Natural killer cell (primary cell): ENCODE data around the gene SLC30A2. TPM values are rescaled to one million over a fixed set of nuclear protein-coding genes. Genes with fewer than 3 reads are reported as not detected.

Experiments
- ATAC-seq, 3 donors: fragments of 150-1000 bp in 2 of 3; fragments of 200-7000 bp in 1 of 3; cut with Tn5 transposase; 1 replicate in 1 of 3; 2 replicates in 2 of 3; pipeline ENCODE4 v1.10.0; 2021; ENCODE audit warnings: mild to moderate bottlenecking in 2 of 3, moderate library complexity in 2 of 3
- DNase-seq, 2 donors: peaks; one replicate each; pipeline versions ENCODE4 v3.0.0 to v3.0.0-alpha.2; 2013 to 2021; ENCODE audit warnings: mixed read lengths in 1 of 2
- H3K27ac ChIP-seq: one replicate; pipeline ENCODE4 v1.5.1; 2013; ENCODE audit warnings: mild to moderate bottlenecking, low read length
- H3K27me3 ChIP-seq: one replicate; pipeline ENCODE4 v1.6.1; 2013; ENCODE audit warnings: low read length; ENCODE audit not compliant: control insufficient read depth, insufficient read depth
- H3K36me3 ChIP-seq: one replicate; pipeline ENCODE4 v1.6.1; 2013; ENCODE audit warnings: low read length; ENCODE audit not compliant: control insufficient read depth, insufficient read depth
- H3K4me1 ChIP-seq: one replicate; pipeline ENCODE4 v1.6.1; 2013; ENCODE audit warnings: low read length; ENCODE audit not compliant: control insufficient read depth, insufficient read depth
- H3K4me3 ChIP-seq: one replicate; pipeline ENCODE4 v1.5.1; 2013; ENCODE audit warnings: low read length
- H3K9me3 ChIP-seq: one replicate; pipeline ENCODE4 v1.6.1; 2013; ENCODE audit warnings: low read length; ENCODE audit not compliant: control insufficient read depth, insufficient read depth
- H3K27ac Mint-ChIP-seq, 2 donors: one replicate each; pipeline ENCODE4 v1.8.0; 2022; ENCODE audit warnings: mild to moderate bottlenecking in 2 of 2, mixed read lengths in 2 of 2, moderate library complexity in 1 of 2
- H3K27me3 Mint-ChIP-seq, 2 donors: one replicate each; pipeline ENCODE4 v1.8.0; 2022; ENCODE audit warnings: low read depth in 2 of 2, mixed read lengths in 2 of 2
- H3K36me3 Mint-ChIP-seq: one replicate; pipeline ENCODE4 v1.8.0; 2022; ENCODE audit warnings: mixed read lengths
- H3K4me1 Mint-ChIP-seq, 2 donors: one replicate each; pipeline ENCODE4 v1.8.0; 2022; ENCODE audit warnings: mixed read lengths in 2 of 2
- H3K4me3 Mint-ChIP-seq: one replicate; pipeline ENCODE4 v1.8.0; 2022; ENCODE audit warnings: mild to moderate bottlenecking, moderate library complexity, mixed read lengths
- H3K9me3 Mint-ChIP-seq, 2 donors: one replicate each; pipeline ENCODE4 v1.8.0; 2022; ENCODE audit warnings: mixed read lengths in 2 of 2
- CTCF ChIP-seq: fragments of 200-600 bp; IDR thresholded peaks from one replicate; pipeline ENCODE4 v1.8.0; 2022; ENCODE audit warnings: antibody characterized with exemption
- WGBS: methylation state at CpG from one replicate; pipeline ENCODE4 v1.1.7; 2013; ENCODE audit warnings: missing lambda C conversion rate; ENCODE audit not compliant: insufficient coverage; 5-methylcytosine and 5-hydroxymethylcytosine counted together
- intact Hi-C: fragments of 100-400 bp; cut with micrococcal nuclease; formaldehyde crosslinking; loops from one replicate; pipeline ENCODE4 v1.14.2; 2022
- total RNA-seq, 4 donors: library from RNA; stranded (reverse); fragments of 120-200 nt in 1 of 4; gene quantifications; one replicate each; pipeline versions ENCODE4 v1.2.3 to v1.2.4, GENCODE V29; 2013 to 2022

The SLC30A2 gene
- total RNA-seq, 3 donors from 2014 or later (not counting 1 experiment from before 2014, with no cell fraction given): not detected

GRCh38 chr1:26084091-26084561, 38.2 kb upstream of the SLC30A2 start:
- Mint-ChIP-seq H3K27me3 (peaks cover 12% of the 10 kb centered on the region in 2 donors), H3K9me3 (no peaks in the 10 kb centered on the region), H3K4me1 (no peaks in the 10 kb centered on the region), H3K36me3 (no peaks in the 10 kb centered on the region), H3K4me3 (no peak overlapping the region), H3K27ac (no peak overlapping the region)
- TF ChIP-seq CTCF: no peak
- Histone ChIP-seq H3K9me3 (no peaks in the 10 kb centered on the region), H3K4me1 (no peaks in the 10 kb centered on the region), H3K4me3 (no peak overlapping the region), H3K27me3 (no peaks in the 10 kb centered on the region), H3K36me3 (no peaks in the 10 kb centered on the region), H3K27ac (no peak overlapping the region)
- ATAC-seq: no peak
- DNase-seq: no peak
- intact Hi-C loops: no loop called here
- WGBS: 71% methylated on average over 2 of the region's 2 CpGs

GRCh38 chr1:26083208-26083607, 37.3 kb upstream of the SLC30A2 start:
- H3K9me3 Mint-ChIP-seq: no peaks in the 10 kb centered on the region
- Histone ChIP-seq H3K36me3 (no peaks in the 10 kb centered on the region), H3K4me3 (no peak overlapping the region), H3K9me3 (no peaks in the 10 kb centered on the region), H3K27ac (no peak overlapping the region), H3K27me3 (no peaks in the 10 kb centered on the region), H3K4me1 (no peaks in the 10 kb centered on the region)
- no peaks in the 10 kb centered on the region for H3K4me1 Mint-ChIP-seq
- TF ChIP-seq CTCF: no peak
- no peaks in the 10 kb centered on the region for H3K36me3 Mint-ChIP-seq
- H3K4me3 Mint-ChIP-seq: no peak overlapping the region
- DNase-seq (no peak), ATAC-seq (no peak)
- peaks cover 16 to 19% of the 10 kb centered on the region in 2 donors for H3K27me3 Mint-ChIP-seq
- H3K27ac Mint-ChIP-seq: no peak overlapping the region
- 80% methylated on average over 5 of the region's 5 CpGs for WGBS
- intact Hi-C loops: no loop called here

DNA sequence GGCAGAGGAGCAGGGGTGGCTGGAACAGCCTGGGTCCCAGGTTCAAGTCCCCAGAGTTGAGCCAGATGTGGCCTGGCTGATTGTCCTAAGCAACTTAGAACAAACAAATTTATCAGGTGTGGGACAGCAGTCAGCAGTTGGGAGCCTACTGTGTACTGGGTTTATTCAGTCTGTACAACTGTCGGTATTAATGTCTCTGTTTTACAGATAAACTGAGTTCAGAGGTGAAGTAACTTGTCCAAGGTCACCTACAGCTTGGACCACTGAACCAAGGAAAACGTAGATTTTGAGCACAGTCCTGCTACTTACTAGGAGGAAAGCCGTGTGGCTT, 36.1 kb upstream of the SLC30A2 start:
- intact Hi-C loops: no loop called here
- Histone ChIP-seq H3K27ac (no peak overlapping the region), H3K36me3 (no peaks in the 10 kb centered on the region), H3K27me3 (no peaks in the 10 kb centered on the region), H3K9me3 (no peaks in the 10 kb centered on the region), H3K4me1 (no peaks in the 10 kb centered on the region), H3K4me3 (no peak overlapping the region)
- no peak overlapping the region for H3K4me3 Mint-ChIP-seq
- H3K9me3 Mint-ChIP-seq: no peaks in the 10 kb centered on the region
- 71% methylated on average over 2 of the region's 3 CpGs for WGBS
- no peaks in the 10 kb centered on the region for H3K36me3 Mint-ChIP-seq
- no peak overlapping the region for H3K27ac Mint-ChIP-seq
- H3K4me1 Mint-ChIP-seq: no peaks in the 10 kb centered on the region
- no peak for ATAC-seq
- DNase-seq: no peak
- H3K27me3 Mint-ChIP-seq: peaks cover 16 to 26% of the 10 kb centered on the region in 2 donors
- no peak for TF ChIP-seq CTCF

DNA sequence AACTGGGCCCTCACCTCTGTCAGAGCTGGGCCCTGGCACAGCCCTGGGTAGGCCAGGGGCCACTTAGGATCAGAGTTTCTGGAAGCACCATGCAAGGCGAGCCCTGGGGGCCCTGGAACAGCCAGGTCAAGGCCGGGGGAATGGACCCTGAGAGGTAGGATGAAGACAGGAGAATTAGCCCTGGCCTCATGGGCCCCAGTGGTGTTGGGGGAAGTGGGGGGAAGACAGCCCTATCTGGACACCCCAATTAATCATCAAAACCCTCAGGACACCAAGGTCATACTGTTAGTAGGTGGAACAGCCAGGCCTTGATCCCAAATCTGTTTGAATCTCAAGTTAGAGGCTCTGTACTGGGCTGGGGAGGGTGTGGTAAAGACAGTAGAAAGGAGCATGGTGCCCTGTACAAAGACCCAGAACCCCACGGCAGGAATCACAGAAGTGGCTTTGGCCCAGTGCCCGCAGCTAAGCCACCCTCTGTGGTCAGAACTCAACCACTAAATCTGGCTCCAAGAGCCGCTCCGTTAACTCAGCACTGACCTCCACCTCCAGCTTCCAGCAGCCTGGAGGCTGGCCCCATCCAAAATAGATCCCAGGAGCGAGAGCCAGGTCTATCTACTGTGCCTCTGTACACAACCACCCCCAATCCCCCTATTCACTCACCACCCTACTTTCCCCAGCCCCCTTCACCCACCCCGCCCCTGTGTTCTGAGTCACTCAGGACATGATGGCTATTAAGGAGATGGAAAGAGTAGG, 35.5 kb upstream of the SLC30A2 start:
- TF ChIP-seq CTCF: no peak
- Mint-ChIP-seq H3K27ac (no peak overlapping the region), H3K4me1 (no peaks in the 10 kb centered on the region), H3K27me3 (peaks cover 16 to 26% of the 10 kb centered on the region in 2 donors), H3K4me3 (no peak overlapping the region), H3K36me3 (no peaks in the 10 kb centered on the region), H3K9me3 (no peaks in the 10 kb centered on the region)
- intact Hi-C loops: no loop called here
- DNase-seq: no peak
- Histone ChIP-seq H3K27me3 (no peaks in the 10 kb centered on the region), H3K4me1 (no peaks in the 10 kb centered on the region), H3K9me3 (no peaks in the 10 kb centered on the region), H3K27ac (no peak overlapping the region), H3K36me3 (no peaks in the 10 kb centered on the region), H3K4me3 (no peak overlapping the region)
- no peak for ATAC-seq
- 45% methylated on average over 7 of the region's 8 CpGs for WGBS
